HL-60 (cell line): ENCODE measurements around the gene RAB34.

Source experiments
- DNase-seq, 2 experiments: peaks; one replicate each; pipeline ENCODE4 v3.0.0-alpha.2; 2010 to 2020; ENCODE audit warnings: low read depth in 1 of 2, low spot score in 1 of 2
- H3K27ac ChIP-seq: fragments of 250-450 bp; sonication (Bioruptor Pico); replicated peaks from 2 replicates; pipeline ENCODE4 v1.5.1; 2020; ENCODE audit warnings: mild to moderate bottlenecking, moderate library complexity
- H3K27me3 ChIP-seq: fragments of 250-450 bp; sonication (Bioruptor Pico); 2 replicates; pipeline ENCODE4 v1.5.1; 2021; ENCODE audit warnings: mild to moderate bottlenecking, moderate library complexity; ENCODE audit not compliant: insufficient read depth, poor library complexity, severe bottlenecking
- H3K4me3 ChIP-seq: replicated peaks from 2 replicates; pipeline ENCODE4 v1.5.1; 2011; ENCODE audit warnings: mild to moderate bottlenecking, control low read depth, low read length; ENCODE audit not compliant: insufficient read depth
- GABPA ChIP-seq: IDR thresholded peaks from 2 replicates; pipeline ENCODE4 v1.6.1; 2012; ENCODE audit warnings: low read depth
- POLR2AphosphoS5 ChIP-seq: IDR thresholded peaks from 2 replicates; pipeline ENCODE4 v1.6.1; 2012; ENCODE audit warnings: low read depth
- SPI1 ChIP-seq: IDR thresholded peaks from 2 replicates; pipeline ENCODE4 v1.6.1; 2012; ENCODE audit warnings: low read depth, mild to moderate bottlenecking, borderline replicate concordance
- TF ChIP-seq, protein P1 (sequence below): IDR thresholded peaks from one replicate; pipeline ENCODE4 v1.5.1; 2011; ENCODE audit warnings: low read length, control low read depth, inconsistent platforms; ENCODE audit not compliant: insufficient read depth
- TF ChIP-seq, protein P2 (sequence below): IDR thresholded peaks from 2 replicates; pipeline ENCODE4 v1.6.1; 2012; ENCODE audit warnings: low read depth; ENCODE audit not compliant: insufficient replicate concordance

Gene RAB34

DNA sequence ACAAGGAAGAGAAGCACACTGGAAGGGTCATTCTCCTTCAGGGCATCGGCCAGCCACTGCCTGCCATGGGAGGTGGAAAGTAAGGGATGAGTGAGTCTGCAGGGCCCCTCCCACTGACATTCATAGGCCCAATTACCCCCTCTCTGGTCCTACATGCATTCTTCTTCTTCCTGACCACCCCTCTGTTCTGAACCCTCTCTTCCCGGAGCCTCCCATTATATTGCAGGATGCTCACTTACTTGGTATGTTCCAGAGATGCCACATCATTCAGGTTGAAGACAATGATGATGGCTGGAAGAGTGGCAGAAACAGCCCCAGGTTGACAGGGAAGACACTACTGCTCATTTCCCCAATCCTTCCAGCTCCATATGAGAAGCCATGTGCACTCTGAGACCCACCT lies 2.5 kb downstream of the RAB34 start:
- no peak for DNase-seq
- TF ChIP-seq, protein P1, sequence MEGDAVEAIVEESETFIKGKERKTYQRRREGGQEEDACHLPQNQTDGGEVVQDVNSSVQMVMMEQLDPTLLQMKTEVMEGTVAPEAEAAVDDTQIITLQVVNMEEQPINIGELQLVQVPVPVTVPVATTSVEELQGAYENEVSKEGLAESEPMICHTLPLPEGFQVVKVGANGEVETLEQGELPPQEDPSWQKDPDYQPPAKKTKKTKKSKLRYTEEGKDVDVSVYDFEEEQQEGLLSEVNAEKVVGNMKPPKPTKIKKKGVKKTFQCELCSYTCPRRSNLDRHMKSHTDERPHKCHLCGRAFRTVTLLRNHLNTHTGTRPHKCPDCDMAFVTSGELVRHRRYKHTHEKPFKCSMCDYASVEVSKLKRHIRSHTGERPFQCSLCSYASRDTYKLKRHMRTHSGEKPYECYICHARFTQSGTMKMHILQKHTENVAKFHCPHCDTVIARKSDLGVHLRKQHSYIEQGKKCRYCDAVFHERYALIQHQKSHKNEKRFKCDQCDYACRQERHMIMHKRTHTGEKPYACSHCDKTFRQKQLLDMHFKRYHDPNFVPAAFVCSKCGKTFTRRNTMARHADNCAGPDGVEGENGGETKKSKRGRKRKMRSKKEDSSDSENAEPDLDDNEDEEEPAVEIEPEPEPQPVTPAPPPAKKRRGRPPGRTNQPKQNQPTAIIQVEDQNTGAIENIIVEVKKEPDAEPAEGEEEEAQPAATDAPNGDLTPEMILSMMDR, result no peak
- no peak for TF ChIP-seq GABPA
- TF ChIP-seq, protein P2, sequence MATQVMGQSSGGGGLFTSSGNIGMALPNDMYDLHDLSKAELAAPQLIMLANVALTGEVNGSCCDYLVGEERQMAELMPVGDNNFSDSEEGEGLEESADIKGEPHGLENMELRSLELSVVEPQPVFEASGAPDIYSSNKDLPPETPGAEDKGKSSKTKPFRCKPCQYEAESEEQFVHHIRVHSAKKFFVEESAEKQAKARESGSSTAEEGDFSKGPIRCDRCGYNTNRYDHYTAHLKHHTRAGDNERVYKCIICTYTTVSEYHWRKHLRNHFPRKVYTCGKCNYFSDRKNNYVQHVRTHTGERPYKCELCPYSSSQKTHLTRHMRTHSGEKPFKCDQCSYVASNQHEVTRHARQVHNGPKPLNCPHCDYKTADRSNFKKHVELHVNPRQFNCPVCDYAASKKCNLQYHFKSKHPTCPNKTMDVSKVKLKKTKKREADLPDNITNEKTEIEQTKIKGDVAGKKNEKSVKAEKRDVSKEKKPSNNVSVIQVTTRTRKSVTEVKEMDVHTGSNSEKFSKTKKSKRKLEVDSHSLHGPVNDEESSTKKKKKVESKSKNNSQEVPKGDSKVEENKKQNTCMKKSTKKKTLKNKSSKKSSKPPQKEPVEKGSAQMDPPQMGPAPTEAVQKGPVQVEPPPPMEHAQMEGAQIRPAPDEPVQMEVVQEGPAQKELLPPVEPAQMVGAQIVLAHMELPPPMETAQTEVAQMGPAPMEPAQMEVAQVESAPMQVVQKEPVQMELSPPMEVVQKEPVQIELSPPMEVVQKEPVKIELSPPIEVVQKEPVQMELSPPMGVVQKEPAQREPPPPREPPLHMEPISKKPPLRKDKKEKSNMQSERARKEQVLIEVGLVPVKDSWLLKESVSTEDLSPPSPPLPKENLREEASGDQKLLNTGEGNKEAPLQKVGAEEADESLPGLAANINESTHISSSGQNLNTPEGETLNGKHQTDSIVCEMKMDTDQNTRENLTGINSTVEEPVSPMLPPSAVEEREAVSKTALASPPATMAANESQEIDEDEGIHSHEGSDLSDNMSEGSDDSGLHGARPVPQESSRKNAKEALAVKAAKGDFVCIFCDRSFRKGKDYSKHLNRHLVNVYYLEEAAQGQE, result no peak
- TF ChIP-seq POLR2AphosphoS5, result no peak
- no peak for TF ChIP-seq SPI1
- Histone ChIP-seq H3K27me3 (peaks cover 7% of the 10 kb centered on the region), H3K4me3 (no peak overlapping the region), H3K27ac (no peak overlapping the region)

DNA sequence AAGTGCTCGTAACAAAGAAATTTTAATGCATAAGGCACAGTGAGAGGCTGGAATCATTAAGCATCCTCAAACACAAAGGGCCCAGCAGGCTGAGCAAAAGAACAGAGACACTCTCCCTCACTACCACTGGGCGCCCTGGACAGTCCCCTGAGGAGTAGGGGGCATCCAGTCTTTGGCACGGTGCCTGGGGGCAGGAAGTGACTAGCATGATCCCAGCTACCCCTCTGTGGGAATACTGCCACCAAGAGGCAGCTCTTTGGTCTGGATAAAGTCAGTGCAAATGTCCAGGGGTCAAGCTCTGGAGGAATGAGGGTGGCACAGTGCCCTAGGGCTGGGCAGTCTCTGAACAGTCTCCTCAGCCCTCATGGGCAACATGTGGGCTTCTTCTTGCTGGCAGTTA lies 3.4 kb downstream of the RAB34 start:
- no peak for DNase-seq
- TF ChIP-seq, protein P2, result no peak
- TF ChIP-seq GABPA (no peak), SPI1 (no peak), POLR2AphosphoS5 (no peak)
- TF ChIP-seq, protein P1, result no peak
- Histone ChIP-seq H3K27ac (no peak overlapping the region), H3K4me3 (no peak overlapping the region), H3K27me3 (peaks cover 7% of the 10 kb centered on the region)

DNA sequence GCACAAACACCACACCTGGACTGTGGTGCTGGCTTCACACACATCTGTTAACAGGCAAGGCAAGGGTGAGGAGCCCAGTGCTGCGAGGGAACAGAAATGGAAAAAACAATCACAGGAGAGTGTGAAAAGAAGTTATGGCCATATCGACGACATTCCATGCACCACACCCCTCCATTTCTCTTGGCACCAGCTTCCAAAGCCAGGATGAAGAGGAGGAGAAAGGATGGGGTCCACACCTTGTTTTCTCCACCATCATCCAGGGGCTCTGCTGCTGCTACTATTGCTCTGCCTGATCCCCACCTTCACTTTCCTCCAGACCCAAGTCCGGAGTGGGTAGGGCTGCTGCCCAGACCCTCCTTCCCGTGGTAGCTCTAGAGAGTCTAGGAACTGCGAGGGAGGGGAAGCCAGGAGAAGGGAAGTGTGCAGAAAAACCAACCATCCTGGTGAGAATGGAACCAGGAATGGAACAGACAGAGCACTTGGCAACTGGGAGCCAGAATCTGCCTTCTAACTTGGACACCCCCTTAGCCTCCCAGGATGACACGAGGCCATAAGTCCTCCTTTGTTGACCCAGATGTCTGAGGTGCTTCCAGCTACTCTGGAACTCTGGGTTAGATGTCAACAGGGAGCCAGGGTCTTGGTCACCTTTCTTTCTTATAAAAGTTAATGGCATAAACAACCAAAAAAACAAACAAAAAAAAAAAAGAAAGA lies 4.8 kb downstream of the RAB34 start:
- TF ChIP-seq, protein P2, result no peak
- no peak overlapping the region for H3K4me3 ChIP-seq
- H3K27me3 ChIP-seq, result peaks cover 5% of the 10 kb centered on the region
- no peak overlapping the region for H3K27ac ChIP-seq
- DNase-seq, result no peak
